ENCODE measurements around the gene ADAM33.

Gene ADAM33

DNA sequence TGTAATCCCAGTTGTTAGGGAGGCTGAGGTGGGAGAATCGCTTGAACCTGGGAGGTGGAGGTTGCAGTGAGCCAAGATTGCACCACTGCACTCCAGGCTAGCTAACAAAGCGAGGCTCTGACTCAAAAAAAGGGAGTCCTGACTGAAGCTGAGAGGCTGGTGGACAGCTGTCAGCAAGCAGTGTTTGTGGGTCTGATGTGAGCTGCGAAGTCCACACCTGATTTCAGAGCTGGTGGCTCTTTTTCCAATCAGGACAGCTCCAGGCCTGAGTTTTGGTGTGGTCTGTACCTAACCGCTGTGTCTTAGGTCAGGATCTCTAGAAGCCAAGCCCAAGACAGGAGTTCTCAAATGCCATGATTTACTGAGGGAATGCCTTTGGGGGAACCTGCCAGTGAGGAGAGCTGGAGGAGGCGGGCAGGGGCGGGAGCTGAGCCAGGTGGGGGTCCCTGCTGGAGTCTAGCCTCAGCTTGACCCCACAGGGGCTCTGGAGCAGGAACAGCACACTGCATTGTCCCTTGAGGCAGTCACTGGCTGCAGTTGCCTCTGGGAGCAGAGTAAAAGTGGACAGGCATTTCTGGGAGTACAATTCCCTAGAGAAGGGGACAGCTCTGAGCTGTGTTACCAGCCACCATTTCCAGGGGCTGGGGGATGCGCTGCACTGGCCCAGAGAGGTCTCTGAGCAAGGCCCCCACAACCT is 23.6 kb downstream of the ADAM33 start:
- TF ChIP-seq, protein P1, sequence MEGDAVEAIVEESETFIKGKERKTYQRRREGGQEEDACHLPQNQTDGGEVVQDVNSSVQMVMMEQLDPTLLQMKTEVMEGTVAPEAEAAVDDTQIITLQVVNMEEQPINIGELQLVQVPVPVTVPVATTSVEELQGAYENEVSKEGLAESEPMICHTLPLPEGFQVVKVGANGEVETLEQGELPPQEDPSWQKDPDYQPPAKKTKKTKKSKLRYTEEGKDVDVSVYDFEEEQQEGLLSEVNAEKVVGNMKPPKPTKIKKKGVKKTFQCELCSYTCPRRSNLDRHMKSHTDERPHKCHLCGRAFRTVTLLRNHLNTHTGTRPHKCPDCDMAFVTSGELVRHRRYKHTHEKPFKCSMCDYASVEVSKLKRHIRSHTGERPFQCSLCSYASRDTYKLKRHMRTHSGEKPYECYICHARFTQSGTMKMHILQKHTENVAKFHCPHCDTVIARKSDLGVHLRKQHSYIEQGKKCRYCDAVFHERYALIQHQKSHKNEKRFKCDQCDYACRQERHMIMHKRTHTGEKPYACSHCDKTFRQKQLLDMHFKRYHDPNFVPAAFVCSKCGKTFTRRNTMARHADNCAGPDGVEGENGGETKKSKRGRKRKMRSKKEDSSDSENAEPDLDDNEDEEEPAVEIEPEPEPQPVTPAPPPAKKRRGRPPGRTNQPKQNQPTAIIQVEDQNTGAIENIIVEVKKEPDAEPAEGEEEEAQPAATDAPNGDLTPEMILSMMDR (IDR thresholded peaks at IDR 0.05; ENCODE audit: low read depth, low read length), result no peak
- no peak for DNase-seq (ENCODE audit: extremely low read depth, low read depth)

DNA sequence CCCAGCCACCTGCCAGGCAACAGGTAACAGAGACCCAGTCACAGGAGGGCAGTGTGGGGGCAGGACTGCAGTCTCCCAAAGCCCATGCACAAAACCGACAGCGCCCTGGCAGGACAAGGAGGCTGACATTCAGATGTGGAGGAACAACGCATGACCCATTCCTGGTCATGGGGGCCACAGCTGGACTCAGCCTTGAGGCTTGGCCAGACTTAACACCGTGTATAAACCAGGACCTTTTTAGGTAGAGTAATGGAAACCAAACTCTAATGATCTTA is 26.7 kb downstream of the ADAM33 start:
- no peak for DNase-seq (ENCODE audit: extremely low read depth, low read depth)
- TF ChIP-seq, protein P1 (IDR thresholded peaks at IDR 0.05; ENCODE audit: low read depth, low read length), result no peak

DNA sequence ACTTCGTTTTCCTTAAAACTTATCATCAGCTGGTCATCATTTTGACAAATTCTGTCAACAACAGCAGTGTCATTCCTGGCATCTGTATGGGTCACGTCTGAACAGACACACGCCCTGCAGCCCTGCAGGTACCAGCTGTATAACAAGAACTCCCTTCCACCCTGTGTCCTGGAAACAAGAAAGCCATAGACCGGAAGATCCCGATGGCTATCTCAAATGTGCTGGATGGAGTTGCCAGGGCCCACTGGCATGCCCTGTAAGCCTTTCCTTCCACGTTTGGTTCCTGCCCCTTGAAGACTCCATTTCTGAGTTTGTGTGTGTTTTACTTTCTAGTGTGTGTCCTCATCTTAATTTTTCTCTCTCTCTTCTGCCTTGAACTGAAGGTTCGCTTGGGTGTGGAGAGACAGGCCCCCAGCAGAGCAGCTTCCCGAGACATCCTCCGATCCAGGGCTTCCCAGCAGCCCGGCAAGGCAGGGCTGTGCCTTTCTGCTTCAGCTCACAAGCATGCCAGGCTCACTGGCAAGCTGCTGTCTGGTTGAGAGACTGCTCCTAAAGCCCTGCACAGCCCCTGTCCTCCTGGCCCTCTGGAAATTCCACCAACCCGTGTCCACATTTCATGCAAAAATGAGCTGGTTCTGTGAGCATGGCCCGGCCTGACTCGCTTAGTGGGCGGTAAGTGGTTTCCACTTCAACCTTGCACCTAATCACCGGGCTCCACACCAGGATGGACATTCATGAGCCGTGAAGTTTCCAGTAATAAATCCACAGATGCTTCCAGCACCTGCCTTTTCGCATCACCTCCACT is 27.3 kb downstream of the ADAM33 start:
- TF ChIP-seq, protein P1 (IDR thresholded peaks at IDR 0.05; ENCODE audit: low read depth, low read length), result no peak
- DNase-seq (ENCODE audit: extremely low read depth, low read depth), result no peak

DNA sequence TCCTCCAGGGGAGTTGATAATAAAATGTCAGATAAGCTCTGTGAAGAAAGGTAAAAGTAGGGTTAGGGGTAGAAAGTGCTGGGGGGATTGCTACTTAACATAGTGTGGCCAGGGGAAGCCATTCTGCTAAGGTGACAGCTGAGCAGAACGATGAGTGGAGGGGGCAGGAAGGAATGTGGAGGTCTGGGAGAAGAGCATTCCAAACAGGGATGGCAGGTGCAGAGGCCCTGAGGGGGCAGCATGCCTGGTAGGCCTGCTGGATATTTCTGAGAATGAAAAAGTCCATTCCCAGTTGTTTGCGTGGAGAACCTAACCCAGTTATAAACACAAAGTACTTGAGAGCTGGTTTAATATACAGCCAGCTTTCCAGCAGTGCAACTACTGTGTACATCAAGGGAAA is 27.9 kb downstream of the ADAM33 start:
- no peak for DNase-seq (ENCODE audit: extremely low read depth, low read depth)
- TF ChIP-seq, protein P1 (IDR thresholded peaks at IDR 0.05; ENCODE audit: low read depth, low read length), result no peak

DNA sequence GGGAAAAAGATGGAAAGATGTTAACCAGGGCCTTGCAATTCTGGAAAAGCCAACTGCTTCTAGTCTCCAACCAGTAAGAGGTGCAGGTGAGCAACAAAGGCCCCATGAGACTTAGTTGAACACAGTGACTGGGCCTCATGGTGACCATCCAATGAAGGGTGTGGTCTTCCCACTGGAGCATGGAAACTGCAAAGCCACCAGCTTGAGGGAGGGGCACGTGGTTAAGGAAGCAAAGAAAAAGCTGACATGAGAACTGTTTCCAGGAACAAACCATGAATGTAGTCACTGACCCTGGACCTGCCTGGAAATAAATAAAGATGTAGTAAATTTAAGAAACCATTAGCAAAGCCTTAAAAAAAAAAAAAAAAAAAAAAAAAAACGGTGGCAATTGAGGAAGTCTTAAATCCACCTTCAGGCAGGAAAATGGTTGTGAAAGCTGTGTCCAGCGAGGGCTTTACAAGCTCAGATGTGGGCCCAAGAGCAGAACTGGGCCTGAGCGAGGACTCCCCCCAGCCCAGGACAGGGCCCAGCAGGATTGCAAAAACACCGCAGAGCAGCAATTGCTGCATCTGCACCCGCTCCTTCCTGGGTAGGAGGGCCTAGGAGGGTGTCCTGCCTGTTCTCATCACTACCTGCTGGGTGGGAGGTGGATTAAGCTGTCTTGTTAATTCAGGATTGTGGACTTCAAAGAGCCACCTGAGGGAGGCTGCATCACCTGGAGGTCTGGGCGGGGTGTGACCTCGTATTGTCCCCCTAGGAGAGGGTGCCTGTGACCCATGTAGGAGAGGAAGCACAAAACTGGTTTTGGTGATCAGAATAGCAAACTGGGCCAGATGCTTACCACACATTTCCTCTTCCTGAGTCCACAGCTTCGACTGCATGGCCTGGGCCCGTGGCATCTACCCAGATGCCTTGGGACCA is 28.9 kb downstream of the ADAM33 start:
- no peak for DNase-seq (ENCODE audit: extremely low read depth, low read depth)
- TF ChIP-seq, protein P1 (IDR thresholded peaks at IDR 0.05; ENCODE audit: low read depth, low read length), result no peak

DNA sequence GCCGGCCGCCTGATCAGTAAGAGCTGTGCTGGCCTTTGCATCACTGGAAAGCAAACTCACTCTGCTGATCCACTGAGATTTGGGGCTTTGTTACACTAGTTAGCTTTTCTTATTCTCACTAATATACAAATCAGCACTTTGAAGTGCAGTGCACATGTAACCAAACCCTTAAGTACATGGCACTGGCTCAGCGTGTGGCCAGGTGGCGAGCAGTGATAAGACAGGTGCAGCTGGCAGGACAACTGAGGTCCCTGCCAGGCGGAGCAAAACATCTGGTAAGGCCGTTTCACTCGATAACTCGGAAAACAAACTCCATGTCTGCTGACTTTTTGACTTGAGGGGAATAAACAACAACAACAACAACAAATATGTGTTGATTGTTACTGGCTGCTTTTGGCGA is 29.6 kb downstream of the ADAM33 start:
- TF ChIP-seq, protein P1 (IDR thresholded peaks at IDR 0.05; ENCODE audit: low read depth, low read length), result no peak
- DNase-seq (ENCODE audit: extremely low read depth, low read depth), result no peak
